Measurements from ENCODE around the gene LZTFL1.

LZTFL1 gene

GRCh38 chr3:45870099-45870498 lies 28.2 kb upstream of the LZTFL1 start:
- TF ChIP-seq NFIC (IDR thresholded peaks at IDR 0.05) = no peak
- no peak for TF ChIP-seq EP300 (IDR thresholded peaks at IDR 0.05; ENCODE audit: borderline replicate concordance)
- no peak for TF ChIP-seq YY1 (IDR thresholded peaks at IDR 0.05; ENCODE audit: low read depth)
- no peak for TF ChIP-seq USF1 (IDR thresholded peaks at IDR 0.05)
- no peak for TF ChIP-seq REST (IDR thresholded peaks at IDR 0.05; ENCODE audit: low read depth)
- TF ChIP-seq ZBTB7A (IDR thresholded peaks at IDR 0.05; ENCODE audit: low read depth) = no peak
- no peak for TF ChIP-seq CEBPB (IDR thresholded peaks at IDR 0.05)
- TF ChIP-seq FOXM1 (IDR thresholded peaks at IDR 0.05; ENCODE audit: borderline replicate concordance, low read depth) = no peak
- no peak for TF ChIP-seq CREB1 (IDR thresholded peaks at IDR 0.05; ENCODE audit: low read depth)
- TF ChIP-seq TAF1 (IDR thresholded peaks at IDR 0.05; ENCODE audit: low read depth) = no peak
- TF ChIP-seq TCF12 (IDR thresholded peaks at IDR 0.05; ENCODE audit: low read depth) = no peak
- TF ChIP-seq EGR1 (IDR thresholded peaks at IDR 0.05) = no peak
- no peak for TF ChIP-seq MAX (IDR thresholded peaks at IDR 0.05)
- TF ChIP-seq TEAD4 (IDR thresholded peaks at IDR 0.05) = no peak
- TF ChIP-seq RAD21 (IDR thresholded peaks at IDR 0.05; ENCODE audit: low read depth) = no peak

- TF ChIP-seq YY1 (IDR thresholded peaks at IDR 0.05; ENCODE audit: low read depth) (no peak), RAD21 (IDR thresholded peaks at IDR 0.05; ENCODE audit: low read depth) (no peak), MAX (IDR thresholded peaks at IDR 0.05) (no peak), NFIC (IDR thresholded peaks at IDR 0.05) (no peak), ZBTB7A (IDR thresholded peaks at IDR 0.05; ENCODE audit: low read depth) (no peak), FOXM1 (IDR thresholded peaks at IDR 0.05; ENCODE audit: borderline replicate concordance, low read depth) (no peak), EP300 (IDR thresholded peaks at IDR 0.05; ENCODE audit: borderline replicate concordance) (no peak), CREB1 (IDR thresholded peaks at IDR 0.05; ENCODE audit: low read depth) (no peak), TCF12 (IDR thresholded peaks at IDR 0.05; ENCODE audit: low read depth) (no peak), EGR1 (IDR thresholded peaks at IDR 0.05) (no peak), REST (IDR thresholded peaks at IDR 0.05; ENCODE audit: low read depth) (no peak), CEBPB (IDR thresholded peaks at IDR 0.05) (no peak), TAF1 (IDR thresholded peaks at IDR 0.05; ENCODE audit: low read depth) (no peak)
Measured at GRCh38 chr3:45869638-45870037, 27.7 kb upstream of the LZTFL1 start.

- no peak for TF ChIP-seq EP300 (IDR thresholded peaks at IDR 0.05; ENCODE audit: borderline replicate concordance)
- TF ChIP-seq MAX (IDR thresholded peaks at IDR 0.05) = no peak
- no peak for TF ChIP-seq TAF1 (IDR thresholded peaks at IDR 0.05; ENCODE audit: low read depth)
- TF ChIP-seq CEBPB (IDR thresholded peaks at IDR 0.05) = no peak
- TF ChIP-seq TCF12 (IDR thresholded peaks at IDR 0.05; ENCODE audit: low read depth) = no peak
- no peak for TF ChIP-seq CREB1 (IDR thresholded peaks at IDR 0.05; ENCODE audit: low read depth)
- no peak for TF ChIP-seq EGR1 (IDR thresholded peaks at IDR 0.05)
- TF ChIP-seq YY1 (IDR thresholded peaks at IDR 0.05; ENCODE audit: low read depth) = no peak
- TF ChIP-seq FOXM1 (IDR thresholded peaks at IDR 0.05; ENCODE audit: borderline replicate concordance, low read depth) = no peak
- no peak for TF ChIP-seq REST (IDR thresholded peaks at IDR 0.05; ENCODE audit: low read depth)
- no peak for TF ChIP-seq USF1 (IDR thresholded peaks at IDR 0.05)
- no peak for TF ChIP-seq ZBTB7A (IDR thresholded peaks at IDR 0.05; ENCODE audit: low read depth)
- TF ChIP-seq TEAD4 (IDR thresholded peaks at IDR 0.05) = no peak
- no peak for TF ChIP-seq NFIC (IDR thresholded peaks at IDR 0.05)
- no peak for TF ChIP-seq RAD21 (IDR thresholded peaks at IDR 0.05; ENCODE audit: low read depth)
Measured at GRCh38 chr3:45868650-45869049, 26.7 kb upstream of the LZTFL1 start.

- TF ChIP-seq EP300 (IDR thresholded peaks at IDR 0.05; ENCODE audit: borderline replicate concordance) (no peak), TAF1 (IDR thresholded peaks at IDR 0.05; ENCODE audit: low read depth) (no peak), TCF12 (IDR thresholded peaks at IDR 0.05; ENCODE audit: low read depth) (no peak), ZBTB7A (IDR thresholded peaks at IDR 0.05; ENCODE audit: low read depth) (no peak), YY1 (IDR thresholded peaks at IDR 0.05; ENCODE audit: low read depth) (no peak), RAD21 (IDR thresholded peaks at IDR 0.05; ENCODE audit: low read depth) (no peak), USF1 (IDR thresholded peaks at IDR 0.05) (no peak), REST (IDR thresholded peaks at IDR 0.05; ENCODE audit: low read depth) (no peak), NFIC (IDR thresholded peaks at IDR 0.05) (no peak), CEBPB (IDR thresholded peaks at IDR 0.05) (no peak), FOXM1 (IDR thresholded peaks at IDR 0.05; ENCODE audit: borderline replicate concordance, low read depth) (no peak), TEAD4 (IDR thresholded peaks at IDR 0.05) (no peak), EGR1 (IDR thresholded peaks at IDR 0.05) (no peak)
Measured at GRCh38 chr3:45868213-45868612, 26.3 kb upstream of the LZTFL1 start.
